Testis (tissue), 2 donors: ENCODE results near the gene SLC8B1.

Experiments
- CTCF ChIP-seq, 3 experiments: fragments of 450-650 bp in 2 of 3; fragments of 200-600 bp in 1 of 3; sonication (generic) in 1 of 3; IDR thresholded peaks; one replicate each; pipeline ENCODE4 v1.5.1; 2016 to 2019; ENCODE audit warnings: antibody characterized with exemption in 3 of 3, mild to moderate bottlenecking in 2 of 3, moderate library complexity in 1 of 3
- POLR2A ChIP-seq: fragments of 450-650 bp; IDR thresholded peaks from one replicate; pipeline ENCODE4 v1.6.1; 2017; ENCODE audit warnings: antibody characterized with exemption, mild to moderate bottlenecking, moderate library complexity

- TF ChIP-seq CTCF (IDR thresholded peaks at IDR 0.05) (no peak), POLR2A (no peak)
Observed at GRCh38 chr12:113297214-113297587, 37.7 kb downstream of the SLC8B1 start.
